WERI-Rb-1 (cell line): ENCODE data around the gene HID1.

Experiments used
- DNase-seq: peaks from one replicate; pipeline ENCODE4 v3.0.0-alpha.2; 2020
- H3K27ac ChIP-seq: fragments of 250-450 bp; sonication (Bioruptor Pico); 2 replicates; pipeline ENCODE4 v1.5.1; 2020; ENCODE audit warnings: mild to moderate bottlenecking, moderate library complexity
- H3K27me3 ChIP-seq: fragments of 250-450 bp; sonication (Bioruptor Pico); 2 replicates; pipeline ENCODE4 v1.5.1; 2021; ENCODE audit warnings: mild to moderate bottlenecking, low read depth, moderate library complexity; ENCODE audit not compliant: insufficient read depth, severe bottlenecking
- H3K36me3 ChIP-seq: fragments of 250-450 bp; sonication (Bioruptor Pico); 2 replicates; pipeline ENCODE4 v1.5.1; 2020; ENCODE audit warnings: mild to moderate bottlenecking, moderate library complexity
- H3K4me3 ChIP-seq: 2 replicates; pipeline ENCODE4 v1.5.1; 2011; ENCODE audit warnings: low read depth, mild to moderate bottlenecking, control low read depth, low read length
- H3K9me3 ChIP-seq: fragments of 250-450 bp; sonication (Bioruptor Pico); 2 replicates; pipeline ENCODE4 v1.5.1; 2021; ENCODE audit warnings: mild to moderate bottlenecking, moderate library complexity; ENCODE audit not compliant: severe bottlenecking
- CTCF ChIP-seq: IDR thresholded peaks from 2 replicates; pipeline ENCODE4 v1.5.1; 2011; ENCODE audit warnings: low read depth, mild to moderate bottlenecking, control low read depth, inconsistent platforms, low read length

HID1 gene

GRCh38 chr17:74922172-74922571, 50.4 kb downstream of the HID1 start:
- Histone ChIP-seq H3K4me3 (peak overlapping the region; percentile 60; the same call in 1 of the 2 replicates), H3K9me3 (no peaks in the 10 kb centered on the region), H3K27ac (no peak overlapping the region), H3K36me3 (no peaks in the 10 kb centered on the region), H3K27me3 (peaks cover 23% of the 10 kb centered on the region)
- no peak for DNase-seq
- TF ChIP-seq CTCF: no peak

- H3K27ac ChIP-seq: no peak overlapping the region
- DNase-seq: no peak
- peaks cover 23% of the 10 kb centered on the region for H3K27me3 ChIP-seq
- TF ChIP-seq CTCF: no peak
- no peak overlapping the region for H3K4me3 ChIP-seq
- no peaks in the 10 kb centered on the region for H3K36me3 ChIP-seq
- no peaks in the 10 kb centered on the region for H3K9me3 ChIP-seq
Measured at GRCh38 chr17:74921769-74922168, 50.8 kb downstream of the HID1 start.

- no peak for TF ChIP-seq CTCF
- H3K4me3 ChIP-seq: no peak overlapping the region
- DNase-seq: no peak
- peaks cover 23% of the 10 kb centered on the region for H3K27me3 ChIP-seq
- H3K9me3 ChIP-seq: no peaks in the 10 kb centered on the region
- no peaks in the 10 kb centered on the region for H3K36me3 ChIP-seq
- H3K27ac ChIP-seq: no peak overlapping the region
Measured at GRCh38 chr17:74921026-74921681, 51.4 kb downstream of the HID1 start.

GRCh38 chr17:74920642-74921025, 51.9 kb downstream of the HID1 start:
- H3K27me3 ChIP-seq: peaks cover 20% of the 10 kb centered on the region
- no peak for TF ChIP-seq CTCF
- DNase-seq: no peak
- H3K27ac ChIP-seq: no peak overlapping the region
- H3K36me3 ChIP-seq: no peaks in the 10 kb centered on the region
- no peak overlapping the region for H3K4me3 ChIP-seq
- H3K9me3 ChIP-seq: no peaks in the 10 kb centered on the region

- Histone ChIP-seq H3K4me3 (no peak overlapping the region), H3K9me3 (no peaks in the 10 kb centered on the region), H3K27ac (no peak overlapping the region), H3K27me3 (peaks cover 19% of the 10 kb centered on the region), H3K36me3 (no peaks in the 10 kb centered on the region)
- no peak for DNase-seq
- no peak for TF ChIP-seq CTCF
Measured at GRCh38 chr17:74920306-74920620, 52.3 kb downstream of the HID1 start.
